HEK293 (cell line): ENCODE results near the gene PALS2.

Experiments
- HOXA7 ChIP-seq: sonication (generic); formaldehyde crosslinking; IDR thresholded peaks from 2 replicates; pipeline ENCODE4 v1.8.1; 2022; ENCODE audit warnings: missing genetic modification reagents, borderline replicate concordance
- PRDM10 ChIP-seq: fragments of 450-650 bp; formaldehyde crosslinking; IDR thresholded peaks from 2 replicates; pipeline ENCODE4 v1.5.1; 2016; ENCODE audit warnings: missing biosample characterization, missing genetic modification characterization
- ZNF324 ChIP-seq: fragments of 450-650 bp; formaldehyde crosslinking; IDR thresholded peaks from 2 replicates; pipeline ENCODE4 v1.5.1; 2016; ENCODE audit warnings: missing biosample characterization, missing genetic modification characterization
- ZNF658 ChIP-seq: fragments of 450-650 bp; formaldehyde crosslinking; IDR thresholded peaks from 2 replicates; pipeline ENCODE4; 2016; ENCODE audit warnings: missing biosample characterization, missing genetic modification characterization
- TF ChIP-seq, protein P1 (sequence below): fragments of 450-650 bp; formaldehyde crosslinking; IDR thresholded peaks from 2 replicates; pipeline ENCODE4 v1.5.1; 2016; ENCODE audit warnings: missing biosample characterization, missing genetic modification characterization

GRCh38 chr7:24570983-24571382 lies 2.3 kb upstream of the PALS2 start:
- TF ChIP-seq HOXA7 (CRISPR knock-in tag) (no peak), PRDM10 (no peak), ZNF324 (tag by site-specific recombination) (no peak), ZNF658 (no peak)
- TF ChIP-seq, protein P1, sequence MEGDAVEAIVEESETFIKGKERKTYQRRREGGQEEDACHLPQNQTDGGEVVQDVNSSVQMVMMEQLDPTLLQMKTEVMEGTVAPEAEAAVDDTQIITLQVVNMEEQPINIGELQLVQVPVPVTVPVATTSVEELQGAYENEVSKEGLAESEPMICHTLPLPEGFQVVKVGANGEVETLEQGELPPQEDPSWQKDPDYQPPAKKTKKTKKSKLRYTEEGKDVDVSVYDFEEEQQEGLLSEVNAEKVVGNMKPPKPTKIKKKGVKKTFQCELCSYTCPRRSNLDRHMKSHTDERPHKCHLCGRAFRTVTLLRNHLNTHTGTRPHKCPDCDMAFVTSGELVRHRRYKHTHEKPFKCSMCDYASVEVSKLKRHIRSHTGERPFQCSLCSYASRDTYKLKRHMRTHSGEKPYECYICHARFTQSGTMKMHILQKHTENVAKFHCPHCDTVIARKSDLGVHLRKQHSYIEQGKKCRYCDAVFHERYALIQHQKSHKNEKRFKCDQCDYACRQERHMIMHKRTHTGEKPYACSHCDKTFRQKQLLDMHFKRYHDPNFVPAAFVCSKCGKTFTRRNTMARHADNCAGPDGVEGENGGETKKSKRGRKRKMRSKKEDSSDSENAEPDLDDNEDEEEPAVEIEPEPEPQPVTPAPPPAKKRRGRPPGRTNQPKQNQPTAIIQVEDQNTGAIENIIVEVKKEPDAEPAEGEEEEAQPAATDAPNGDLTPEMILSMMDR (tag by site-specific recombination) = no peak
